Transverse colon (tissue), 3 donors: Measurements from ENCODE around the gene DNAL1.

ENCODE experiments used
- CTCF ChIP-seq, 5 experiments: fragments of 200-600 bp in 3 of 5; fragments of 450-650 bp in 2 of 5; sonication (generic) in 3 of 5; IDR thresholded peaks; 1 replicate in 2 of 5; 2 replicates in 3 of 5; pipeline ENCODE4 v1.5.1; 2016 to 2017; ENCODE audit warnings: antibody characterized with exemption in 5 of 5, inconsistent platforms in 3 of 5, mild to moderate bottlenecking in 2 of 5, moderate library complexity in 1 of 5
- POLR2A ChIP-seq: fragments of 450-650 bp; IDR thresholded peaks from one replicate; pipeline ENCODE4 v1.6.1; 2016; ENCODE audit warnings: antibody characterized with exemption, mild to moderate bottlenecking, moderate library complexity

GRCh38 chr14:73674986-73675385 is 30.2 kb downstream of the DNAL1 start:
- TF ChIP-seq CTCF (IDR thresholded peaks at IDR 0.05) (no peak), POLR2A (no peak)
